K562 (cell line): ENCODE results near the gene RNF126. TPM values are rescaled to one million over a fixed set of nuclear protein-coding genes. Genes with fewer than 3 reads are reported as not detected.

Source experiments
- ESRRA ChIP-seq: fragments of 450-650 bp; IDR thresholded peaks from 2 replicates; pipeline ENCODE4 v1.6.1; 2014; ENCODE audit warnings: low read depth, mild to moderate bottlenecking, moderate library complexity, borderline replicate concordance
- KDM4B ChIP-seq, 2 experiments: fragments of 450-650 bp in 1 of 2; sonication (generic) in 1 of 2; IDR thresholded peaks; 2 replicates each; pipeline ENCODE4 v1.6.1; 2016 to 2017; ENCODE audit warnings: borderline replicate concordance in 2 of 2, antibody characterized with exemption in 1 of 2, low read depth in 1 of 2, mild to moderate bottlenecking in 1 of 2
- NFE2L1 ChIP-seq: fragments of 450-650 bp; IDR thresholded peaks from 2 replicates; pipeline ENCODE4 v1.6.1; 2016; ENCODE audit warnings: missing genetic modification characterization, low read depth, mild to moderate bottlenecking, missing compliant biosample characterization, moderate library complexity, borderline replicate concordance
- POLR2AphosphoS5 ChIP-seq: IDR thresholded peaks from 2 replicates; pipeline ENCODE4 v1.6.1; 2011; ENCODE audit warnings: mild to moderate bottlenecking, low read depth, low read length, moderate library complexity; ENCODE audit not compliant: control insufficient read depth, insufficient read depth
- PTBP1 ChIP-seq: fragments of 200-400 bp; formaldehyde crosslinking; IDR thresholded peaks from 2 replicates; pipeline ENCODE4 v1.6.1; 2017; ENCODE audit warnings: low read depth, low read length
- SAP30 ChIP-seq: fragments of 200-600 bp; sonication (generic); IDR thresholded peaks from 2 replicates; pipeline ENCODE4 v1.6.1; 2012; ENCODE audit warnings: borderline replicate concordance, low read depth, mild to moderate bottlenecking, moderate library complexity, low read length, control low read depth, inconsistent platforms; ENCODE audit not compliant: insufficient read depth, poor library complexity, severe bottlenecking
- SRSF3 ChIP-seq: fragments of 200-400 bp; formaldehyde crosslinking; IDR thresholded peaks from 2 replicates; pipeline ENCODE4 v1.6.1; 2016; ENCODE audit warnings: mild to moderate bottlenecking, low read length, moderate library complexity; ENCODE audit not compliant: insufficient read depth
- TARDBP ChIP-seq: fragments of 450-650 bp; IDR thresholded peaks from 2 replicates; pipeline ENCODE4 v1.6.1; 2016
- ZNF124 ChIP-seq: sonication (generic); formaldehyde crosslinking; IDR thresholded peaks from 2 replicates; pipeline ENCODE4 v1.8.1; 2022; ENCODE audit warnings: missing genetic modification reagents
- ZNF175 ChIP-seq: fragments of 200-800 bp; sonication (Bioruptor generic); IDR thresholded peaks from 2 replicates; pipeline ENCODE4 v1.6.1; 2016; ENCODE audit warnings: low read depth, mild to moderate bottlenecking, missing genetic modification characterization, missing compliant biosample characterization
- ZNF57 ChIP-seq: fragments of 450-650 bp; formaldehyde crosslinking; IDR thresholded peaks from 2 replicates; pipeline ENCODE4 v1.4.0; 2020; ENCODE audit warnings: mild to moderate bottlenecking, moderate library complexity
- polyA plus RNA-seq, 8 experiments: library from polyadenylated mRNA; depleted of rRNA in 4 of 8; stranded (reverse) in 5 of 8; unstranded in 3 of 8; fragments of >200 nt; fragmentation: Nextera tagmentation in 2 of 8; fragmentation: Illumina TruSeq in 1 of 8; extraction: Ambion mirVana in 2 of 8; extraction: Trizol in 1 of 8; gene quantifications; 2 replicates each; pipeline versions ENCODE4 v1.2.1 to v1.2.3, GENCODE V29; 2011 to 2014; ENCODE audit warnings: inconsistent platforms in 1 of 8, missing spikeins in 1 of 8
- total RNA-seq, 7 experiments: library from RNA; depleted of rRNA in 6 of 7; stranded (reverse); fragments of >200 nt in 6 of 7; fragmentation: Illumina TruSeq in 2 of 7; extraction: Trizol in 2 of 7; gene quantifications; 2 replicates each; pipeline versions ENCODE4 v1.2.1 to v1.2.3, GENCODE V29; 2011 to 2021; ENCODE audit warnings: low replicate concordance in 1 of 7
- TF ChIP-seq, protein P1 (sequence below): fragments of 450-650 bp; formaldehyde crosslinking; conservative IDR thresholded peaks from 2 replicates; pipeline ENCODE4 v1.4.0; 2022; ENCODE audit warnings: mild to moderate bottlenecking, missing genetic modification characterization
- TF ChIP-seq, protein P2 (sequence below): sonication (generic); formaldehyde crosslinking; IDR thresholded peaks from 2 replicates; pipeline ENCODE4 v1.8.0; 2022; ENCODE audit warnings: mild to moderate bottlenecking, missing genetic modification reagents, borderline replicate concordance
- TF ChIP-seq, protein P3 (sequence below), 3 experiments: fragments of 200-800 bp in 1 of 3; fragments of 250-450 bp in 1 of 3; fragments of 450-650 bp in 1 of 3; sonication (Bioruptor Pico) in 1 of 3; sonication (Bioruptor generic) in 1 of 3; formaldehyde crosslinking in 1 of 3; IDR thresholded peaks; 2 replicates each; pipeline versions ENCODE4 v1.6.1 to v1.8.0; 2016 to 2022; ENCODE audit warnings: mild to moderate bottlenecking in 2 of 3, missing genetic modification characterization in 2 of 3, missing compliant biosample characterization in 1 of 3, moderate library complexity in 1 of 3
- TF ChIP-seq, protein P4 (sequence below): IDR thresholded peaks from 3 replicates; pipeline ENCODE4 v1.6.1; 2011; ENCODE audit warnings: borderline replicate concordance, mild to moderate bottlenecking; ENCODE audit not compliant: insufficient read length, insufficient read depth

Gene RNF126
- total and polyA plus RNA-seq, 9 of the 15 experiments (the other 6 are each of a cell fraction or from before 2014, with no cell fraction given) = 0.27 to 101 (median 12.3) TPM

DNA sequence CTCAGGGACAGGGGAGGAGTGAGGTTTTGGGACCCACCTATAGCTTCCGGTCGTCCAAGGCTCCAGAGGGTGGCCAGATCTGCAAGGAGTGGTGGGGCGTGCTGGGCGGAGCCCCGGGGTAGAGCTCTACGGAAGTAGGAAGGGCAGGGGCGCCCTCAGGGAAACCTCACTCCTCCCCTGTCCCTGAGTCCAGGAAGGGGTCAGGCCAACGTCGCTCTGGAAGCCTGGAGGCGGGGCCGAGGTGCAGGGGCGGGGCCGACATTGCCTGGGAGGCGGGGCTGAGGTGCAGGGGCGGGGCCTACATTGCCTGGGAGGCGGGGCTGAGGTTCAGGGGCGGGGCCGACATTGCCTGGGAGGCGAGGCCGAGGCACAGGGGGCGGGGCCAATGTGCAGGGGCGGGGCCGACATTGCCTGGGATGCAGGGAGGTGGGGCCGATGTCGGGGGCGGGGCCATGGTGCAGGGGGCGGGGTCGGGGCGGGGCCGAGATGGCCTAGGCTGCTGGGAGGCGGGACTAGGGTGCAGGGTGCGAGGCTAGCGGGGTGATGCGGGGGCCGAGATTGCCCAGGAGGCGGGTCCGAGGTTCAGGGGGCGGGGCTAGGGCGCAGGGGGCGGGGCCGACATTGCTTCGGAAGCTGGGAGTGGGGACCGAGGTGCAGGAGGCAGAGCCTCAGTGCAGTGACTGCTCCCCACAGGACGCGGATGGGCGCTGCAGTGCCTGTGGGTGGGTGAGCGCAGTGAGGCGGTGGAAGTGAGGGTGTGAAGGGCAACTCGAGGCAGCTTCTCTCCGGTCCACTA lies 40.8 kb upstream of the RNF126 start (continued):
- TF ChIP-seq, protein P1, sequence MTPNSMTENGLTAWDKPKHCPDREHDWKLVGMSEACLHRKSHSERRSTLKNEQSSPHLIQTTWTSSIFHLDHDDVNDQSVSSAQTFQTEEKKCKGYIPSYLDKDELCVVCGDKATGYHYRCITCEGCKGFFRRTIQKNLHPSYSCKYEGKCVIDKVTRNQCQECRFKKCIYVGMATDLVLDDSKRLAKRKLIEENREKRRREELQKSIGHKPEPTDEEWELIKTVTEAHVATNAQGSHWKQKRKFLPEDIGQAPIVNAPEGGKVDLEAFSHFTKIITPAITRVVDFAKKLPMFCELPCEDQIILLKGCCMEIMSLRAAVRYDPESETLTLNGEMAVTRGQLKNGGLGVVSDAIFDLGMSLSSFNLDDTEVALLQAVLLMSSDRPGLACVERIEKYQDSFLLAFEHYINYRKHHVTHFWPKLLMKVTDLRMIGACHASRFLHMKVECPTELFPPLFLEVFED = no peak
- TF ChIP-seq TARDBP = no peak
- TF ChIP-seq SAP30 = no peak
- TF ChIP-seq, protein P2, sequence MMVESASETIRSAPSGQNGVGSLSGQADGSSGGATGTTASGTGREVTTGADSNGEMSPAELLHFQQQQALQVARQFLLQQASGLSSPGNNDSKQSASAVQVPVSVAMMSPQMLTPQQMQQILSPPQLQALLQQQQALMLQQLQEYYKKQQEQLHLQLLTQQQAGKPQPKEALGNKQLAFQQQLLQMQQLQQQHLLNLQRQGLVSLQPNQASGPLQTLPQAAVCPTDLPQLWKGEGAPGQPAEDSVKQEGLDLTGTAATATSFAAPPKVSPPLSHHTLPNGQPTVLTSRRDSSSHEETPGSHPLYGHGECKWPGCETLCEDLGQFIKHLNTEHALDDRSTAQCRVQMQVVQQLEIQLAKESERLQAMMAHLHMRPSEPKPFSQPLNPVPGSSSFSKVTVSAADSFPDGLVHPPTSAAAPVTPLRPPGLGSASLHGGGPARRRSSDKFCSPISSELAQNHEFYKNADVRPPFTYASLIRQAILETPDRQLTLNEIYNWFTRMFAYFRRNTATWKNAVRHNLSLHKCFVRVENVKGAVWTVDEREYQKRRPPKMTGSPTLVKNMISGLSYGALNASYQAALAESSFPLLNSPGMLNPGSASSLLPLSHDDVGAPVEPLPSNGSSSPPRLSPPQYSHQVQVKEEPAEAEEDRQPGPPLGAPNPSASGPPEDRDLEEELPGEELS = no peak
- TF ChIP-seq ZNF124 = no peak
- TF ChIP-seq KDM4B (IDR thresholded peaks at IDR 0.05; ENCODE audit: borderline replicate concordance in 2 of 2, low read depth in 1 of 2) = no peak
- TF ChIP-seq, protein P3, sequence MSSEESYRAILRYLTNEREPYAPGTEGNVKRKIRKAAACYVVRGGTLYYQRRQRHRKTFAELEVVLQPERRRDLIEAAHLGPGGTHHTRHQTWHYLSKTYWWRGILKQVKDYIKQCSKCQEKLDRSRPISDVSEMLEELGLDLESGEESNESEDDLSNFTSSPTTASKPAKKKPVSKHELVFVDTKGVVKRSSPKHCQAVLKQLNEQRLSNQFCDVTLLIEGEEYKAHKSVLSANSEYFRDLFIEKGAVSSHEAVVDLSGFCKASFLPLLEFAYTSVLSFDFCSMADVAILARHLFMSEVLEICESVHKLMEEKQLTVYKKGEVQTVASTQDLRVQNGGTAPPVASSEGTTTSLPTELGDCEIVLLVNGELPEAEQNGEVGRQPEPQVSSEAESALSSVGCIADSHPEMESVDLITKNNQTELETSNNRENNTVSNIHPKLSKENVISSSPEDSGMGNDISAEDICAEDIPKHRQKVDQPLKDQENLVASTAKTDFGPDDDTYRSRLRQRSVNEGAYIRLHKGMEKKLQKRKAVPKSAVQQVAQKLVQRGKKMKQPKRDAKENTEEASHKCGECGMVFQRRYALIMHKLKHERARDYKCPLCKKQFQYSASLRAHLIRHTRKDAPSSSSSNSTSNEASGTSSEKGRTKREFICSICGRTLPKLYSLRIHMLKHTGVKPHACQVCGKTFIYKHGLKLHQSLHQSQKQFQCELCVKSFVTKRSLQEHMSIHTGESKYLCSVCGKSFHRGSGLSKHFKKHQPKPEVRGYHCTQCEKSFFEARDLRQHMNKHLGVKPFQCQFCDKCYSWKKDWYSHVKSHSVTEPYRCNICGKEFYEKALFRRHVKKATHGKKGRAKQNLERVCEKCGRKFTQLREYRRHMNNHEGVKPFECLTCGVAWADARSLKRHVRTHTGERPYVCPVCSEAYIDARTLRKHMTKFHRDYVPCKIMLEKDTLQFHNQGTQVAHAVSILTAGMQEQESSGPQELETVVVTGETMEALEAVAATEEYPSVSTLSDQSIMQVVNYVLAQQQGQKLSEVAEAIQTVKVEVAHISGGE (CRISPR knock-in tag; IDR thresholded peaks at IDR 0.05) = peak in 1 of 3 experiments; percentile 16; a peak in 2 of 6 replicates
- TF ChIP-seq NFE2L1 = no peak
- TF ChIP-seq ZNF175 (CRISPR knock-in tag) = no peak
- no peak for TF ChIP-seq ESRRA
- TF ChIP-seq, protein P4, sequence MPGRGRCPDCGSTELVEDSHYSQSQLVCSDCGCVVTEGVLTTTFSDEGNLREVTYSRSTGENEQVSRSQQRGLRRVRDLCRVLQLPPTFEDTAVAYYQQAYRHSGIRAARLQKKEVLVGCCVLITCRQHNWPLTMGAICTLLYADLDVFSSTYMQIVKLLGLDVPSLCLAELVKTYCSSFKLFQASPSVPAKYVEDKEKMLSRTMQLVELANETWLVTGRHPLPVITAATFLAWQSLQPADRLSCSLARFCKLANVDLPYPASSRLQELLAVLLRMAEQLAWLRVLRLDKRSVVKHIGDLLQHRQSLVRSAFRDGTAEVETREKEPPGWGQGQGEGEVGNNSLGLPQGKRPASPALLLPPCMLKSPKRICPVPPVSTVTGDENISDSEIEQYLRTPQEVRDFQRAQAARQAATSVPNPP = no peak
- TF ChIP-seq ZNF57 = no peak
- no peak for TF ChIP-seq SRSF3
- 0 out of 2 replicates have a peak, but pooled peaks have one; percentile 1 for TF ChIP-seq PTBP1
- peak; percentile 55; the same call in 1 of the 2 replicates for TF ChIP-seq POLR2AphosphoS5
